GM12878 (cell line): Measurements from ENCODE around the gene TMEM18. TPM values are rescaled to one million over a fixed set of nuclear protein-coding genes. Genes with fewer than 3 reads are reported as not detected.

Source experiments
- ATAC-seq: fragments of 200-7000 bp; cut with Tn5 transposase; 3 replicates; pipeline ENCODE4 v1.9.1; 2020; ENCODE audit warnings: mild to moderate bottlenecking, moderate library complexity
- BruUV-seq: library from RNA; stranded (reverse); fragments of 400-500 nt; replicated peaks from 2 replicates; lab custom pipeline; 2021; lab: Mats Ljungman, UMichigan
- CTCF ChIA-PET: fragments of 300-600 bp; sonication (Branson Sonifier 250); formaldehyde crosslinking; extraction: SDS; loops from one replicate; lab custom pipeline; 2021; ENCODE audit warnings: inconsistent platforms; lab: Yijun Ruan, JAX
- POLR2A ChIA-PET: fragments of 350-600 bp; formaldehyde crosslinking; extraction: SDS; loops from one replicate; lab custom pipeline; 2021; ENCODE audit warnings: inconsistent platforms; lab: Charles Lee
- RAD21 ChIA-PET: fragments of 300-600 bp; sonication (Branson Sonifier 250); formaldehyde crosslinking; loops from one replicate; lab custom pipeline; 2023; ENCODE audit warnings: antibody characterized with exemption; ENCODE audit not compliant: unreplicated experiment; lab: Charles Lee
- SMC1A ChIA-PET: fragments of 300-600 bp; sonication (Branson Sonifier 250); formaldehyde crosslinking; loops from one replicate; lab custom pipeline; 2023; ENCODE audit not compliant: unreplicated experiment, uncharacterized antibody; lab: Charles Lee
- DNase-seq: peaks from one replicate; pipeline ENCODE4 v3.0.0-alpha.2; 2011; ENCODE audit warnings: low read depth, low spot score
- FAIRE-seq: peaks from 3 replicates; lab custom pipeline; 2011; peaks lifted over from hg19 to GRCh38; lab: Jason Lieb, UNC
- H2AFZ ChIP-seq: 2 replicates; pipeline ENCODE4 v1.6.0; 2011; ENCODE audit warnings: low read depth, low read length, control low read depth; ENCODE audit not compliant: control insufficient read depth
- H3K27ac ChIP-seq: 2 replicates; pipeline ENCODE4 v1.5.1; 2011; ENCODE audit warnings: control low read depth; ENCODE audit not compliant: control insufficient read depth, insufficient read depth
- H3K27me3 ChIP-seq, 2 experiments: replicated peaks in 1 of 2; 2 replicates each; pipeline versions ENCODE4 v1.6.0 to v1.6.1; 2011; ENCODE audit warnings: low read length in 1 of 2; ENCODE audit not compliant: control insufficient read depth in 2 of 2, insufficient read depth in 2 of 2
- H3K36me3 ChIP-seq, 2 experiments: 2 replicates each; pipeline ENCODE4 v1.5.1; 2011; ENCODE audit warnings: low read length in 1 of 2; ENCODE audit not compliant: control insufficient read depth in 2 of 2, insufficient read depth in 2 of 2
- H3K4me1 ChIP-seq: 2 replicates; pipeline ENCODE4 v1.6.1; 2011; ENCODE audit warnings: mild to moderate bottlenecking, low read length, moderate library complexity, mixed read lengths; ENCODE audit not compliant: control insufficient read depth, insufficient read depth
- H3K4me2 ChIP-seq: 2 replicates; pipeline ENCODE4 v1.6.0; 2011; ENCODE audit warnings: control low read depth; ENCODE audit not compliant: control insufficient read depth, insufficient read depth
- H3K4me3 ChIP-seq: fragments of 200-600 bp; sonication (generic); 2 replicates; pipeline ENCODE4 v1.5.1; 2016
- H3K79me2 ChIP-seq: 2 replicates; pipeline ENCODE4 v1.6.0; 2011; ENCODE audit warnings: low read length; ENCODE audit not compliant: control insufficient read depth, insufficient read depth
- H3K9ac ChIP-seq: 2 replicates; pipeline ENCODE4 v1.8.0; 2011; ENCODE audit warnings: low read length, control low read depth, mixed read lengths; ENCODE audit not compliant: control insufficient read depth, insufficient read depth
- H3K9me3 ChIP-seq: replicated peaks from 3 replicates; pipeline ENCODE4 v1.5.1; 2011; ENCODE audit warnings: mild to moderate bottlenecking, low read length; ENCODE audit not compliant: control insufficient read depth, insufficient read depth
- H4K20me1 ChIP-seq: 2 replicates; pipeline ENCODE4 v1.6.0; 2011; ENCODE audit not compliant: control insufficient read depth, insufficient read depth
- IRF4 ChIP-seq: IDR thresholded peaks from 2 replicates; pipeline ENCODE4 v1.6.1; 2011; ENCODE audit warnings: low read depth, low read length
- ZZZ3 ChIP-seq: IDR thresholded peaks from 2 replicates; pipeline ENCODE4 v1.6.1; 2011; ENCODE audit warnings: low read depth; ENCODE audit not compliant: control insufficient read depth, insufficient read length
- WGBS: methylation state at CpG from one replicate; pipeline ENCODE4 v1.1.6; 2016; ENCODE audit warnings: low lambda C conversion rate; ENCODE audit not compliant: insufficient replicate concordance, insufficient coverage; ENCODE audit errors: missing lambda C conversion rate; 5-methylcytosine and 5-hydroxymethylcytosine counted together
- in situ Hi-C: fragments of 300-500 bp; cut with MboI; formaldehyde crosslinking; loops from 9 replicates; pipeline ENCODE4 v1.14.3; 2018; ENCODE audit warnings: mixed read lengths
- intact Hi-C: fragments of 100-400 bp; cut with micrococcal nuclease; formaldehyde crosslinking; loops from one replicate; pipeline ENCODE4 v1.14.2; 2022; ENCODE audit not compliant: unreplicated experiment
- polyA plus RNA-seq, 11 experiments: library from polyadenylated mRNA; depleted of rRNA in 4 of 11; unstranded in 6 of 11; stranded (reverse) in 5 of 11; fragments of >200 nt; fragmentation: Nextera tagmentation in 4 of 11; fragmentation: Illumina TruSeq in 1 of 11; extraction: Ambion mirVana in 4 of 11; extraction: Trizol in 1 of 11; gene quantifications; 1 replicate in 1 of 11; 2 replicates in 10 of 11; pipeline versions ENCODE4 v1.2.1 to v1.2.3, GENCODE V29; 2011 to 2016; ENCODE audit warnings: inconsistent platforms in 2 of 11, missing spikeins in 2 of 11, low read depth in 1 of 11
- total RNA-seq, 4 experiments: library from RNA; depleted of rRNA in 3 of 4; stranded (reverse); fragments of >200 nt in 3 of 4; fragmentation: Illumina TruSeq in 1 of 4; extraction: Trizol in 1 of 4; gene quantifications; 2 replicates each; pipeline versions ENCODE4 v1.2.1 to v1.2.3, GENCODE V29; 2013 to 2021
- TF ChIP-seq, protein P1 (sequence below): fragments of 450-650 bp; formaldehyde crosslinking; IDR thresholded peaks from 2 replicates; pipeline ENCODE4 v1.4.0; 2020; ENCODE audit warnings: mild to moderate bottlenecking, moderate library complexity
- TF ChIP-seq, protein P2 (sequence below): fragments of 450-650 bp; IDR thresholded peaks from 2 replicates; pipeline ENCODE4 v1.6.1; 2017; ENCODE audit warnings: mild to moderate bottlenecking, moderate library complexity

The TMEM18 gene
- total and polyA plus RNA-seq, 10 of the 15 experiments (the other 5 are each of a cell fraction or from before 2014, with no cell fraction given) = 11.2 to 56.3 (median 26.0) TPM

DNA sequence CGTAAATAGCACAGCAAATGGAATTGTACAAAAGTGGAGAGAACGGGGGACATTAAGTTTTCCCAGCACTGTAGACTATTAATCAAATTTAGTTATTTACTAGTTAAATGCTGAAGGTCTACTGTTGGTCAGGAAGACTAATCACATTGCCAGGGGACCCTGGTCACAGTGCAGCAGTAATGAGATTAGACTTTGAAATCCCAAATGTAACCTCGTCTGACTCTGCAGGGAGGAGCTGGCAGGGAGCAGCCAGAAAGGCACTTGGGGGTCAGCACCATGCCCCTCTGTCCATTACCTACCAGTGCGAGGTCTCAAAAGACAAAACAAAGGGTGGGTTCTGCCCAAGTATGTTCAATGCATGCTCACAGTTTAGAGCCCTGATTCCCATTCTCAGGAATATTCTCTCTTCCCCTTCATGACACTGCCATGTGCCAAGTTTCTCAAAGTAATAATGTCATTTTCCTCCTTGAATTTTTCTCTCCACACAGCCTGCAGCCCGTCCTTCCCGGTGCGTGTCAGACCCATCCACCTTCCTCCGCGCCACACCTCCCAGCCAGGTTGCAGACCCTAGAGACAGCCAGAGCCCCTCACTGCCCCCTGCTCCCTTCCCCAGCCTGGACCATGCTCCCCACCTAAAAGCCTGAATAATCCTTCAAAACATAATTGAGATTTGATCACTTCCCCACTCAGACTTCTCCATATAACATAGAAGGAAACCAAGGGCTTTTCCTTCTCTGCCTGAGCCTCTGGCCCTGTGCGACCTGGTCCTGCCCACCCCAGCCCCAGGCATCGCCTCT lies 52.5 kb downstream of the TMEM18 start:
- FAIRE-seq = no peak
- no peaks in the 10 kb centered on the region for H3K27me3 ChIP-seq
- no peaks in the 10 kb centered on the region for H3K36me3 ChIP-seq
- no peaks in the 10 kb centered on the region for H4K20me1 ChIP-seq
- no TSS peak for BruUV-seq
- no peak overlapping the region for H3K9ac ChIP-seq
- H3K27ac ChIP-seq = no peak overlapping the region
- CTCF ChIA-PET = no interaction called here
- no peak overlapping the region for H3K4me2 ChIP-seq
- no peak for ATAC-seq
- TF ChIP-seq, protein P1, sequence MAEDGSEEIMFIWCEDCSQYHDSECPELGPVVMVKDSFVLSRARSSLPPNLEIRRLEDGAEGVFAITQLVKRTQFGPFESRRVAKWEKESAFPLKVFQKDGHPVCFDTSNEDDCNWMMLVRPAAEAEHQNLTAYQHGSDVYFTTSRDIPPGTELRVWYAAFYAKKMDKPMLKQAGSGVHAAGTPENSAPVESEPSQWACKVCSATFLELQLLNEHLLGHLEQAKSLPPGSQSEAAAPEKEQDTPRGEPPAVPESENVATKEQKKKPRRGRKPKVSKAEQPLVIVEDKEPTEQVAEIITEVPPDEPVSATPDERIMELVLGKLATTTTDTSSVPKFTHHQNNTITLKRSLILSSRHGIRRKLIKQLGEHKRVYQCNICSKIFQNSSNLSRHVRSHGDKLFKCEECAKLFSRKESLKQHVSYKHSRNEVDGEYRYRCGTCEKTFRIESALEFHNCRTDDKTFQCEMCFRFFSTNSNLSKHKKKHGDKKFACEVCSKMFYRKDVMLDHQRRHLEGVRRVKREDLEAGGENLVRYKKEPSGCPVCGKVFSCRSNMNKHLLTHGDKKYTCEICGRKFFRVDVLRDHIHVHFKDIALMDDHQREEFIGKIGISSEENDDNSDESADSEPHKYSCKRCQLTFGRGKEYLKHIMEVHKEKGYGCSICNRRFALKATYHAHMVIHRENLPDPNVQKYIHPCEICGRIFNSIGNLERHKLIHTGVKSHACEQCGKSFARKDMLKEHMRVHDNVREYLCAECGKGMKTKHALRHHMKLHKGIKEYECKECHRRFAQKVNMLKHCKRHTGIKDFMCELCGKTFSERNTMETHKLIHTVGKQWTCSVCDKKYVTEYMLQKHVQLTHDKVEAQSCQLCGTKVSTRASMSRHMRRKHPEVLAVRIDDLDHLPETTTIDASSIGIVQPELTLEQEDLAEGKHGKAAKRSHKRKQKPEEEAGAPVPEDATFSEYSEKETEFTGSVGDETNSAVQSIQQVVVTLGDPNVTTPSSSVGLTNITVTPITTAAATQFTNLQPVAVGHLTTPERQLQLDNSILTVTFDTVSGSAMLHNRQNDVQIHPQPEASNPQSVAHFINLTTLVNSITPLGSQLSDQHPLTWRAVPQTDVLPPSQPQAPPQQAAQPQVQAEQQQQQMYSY (CRISPR knock-in tag) = no peak
- TF ChIP-seq, protein P2, sequence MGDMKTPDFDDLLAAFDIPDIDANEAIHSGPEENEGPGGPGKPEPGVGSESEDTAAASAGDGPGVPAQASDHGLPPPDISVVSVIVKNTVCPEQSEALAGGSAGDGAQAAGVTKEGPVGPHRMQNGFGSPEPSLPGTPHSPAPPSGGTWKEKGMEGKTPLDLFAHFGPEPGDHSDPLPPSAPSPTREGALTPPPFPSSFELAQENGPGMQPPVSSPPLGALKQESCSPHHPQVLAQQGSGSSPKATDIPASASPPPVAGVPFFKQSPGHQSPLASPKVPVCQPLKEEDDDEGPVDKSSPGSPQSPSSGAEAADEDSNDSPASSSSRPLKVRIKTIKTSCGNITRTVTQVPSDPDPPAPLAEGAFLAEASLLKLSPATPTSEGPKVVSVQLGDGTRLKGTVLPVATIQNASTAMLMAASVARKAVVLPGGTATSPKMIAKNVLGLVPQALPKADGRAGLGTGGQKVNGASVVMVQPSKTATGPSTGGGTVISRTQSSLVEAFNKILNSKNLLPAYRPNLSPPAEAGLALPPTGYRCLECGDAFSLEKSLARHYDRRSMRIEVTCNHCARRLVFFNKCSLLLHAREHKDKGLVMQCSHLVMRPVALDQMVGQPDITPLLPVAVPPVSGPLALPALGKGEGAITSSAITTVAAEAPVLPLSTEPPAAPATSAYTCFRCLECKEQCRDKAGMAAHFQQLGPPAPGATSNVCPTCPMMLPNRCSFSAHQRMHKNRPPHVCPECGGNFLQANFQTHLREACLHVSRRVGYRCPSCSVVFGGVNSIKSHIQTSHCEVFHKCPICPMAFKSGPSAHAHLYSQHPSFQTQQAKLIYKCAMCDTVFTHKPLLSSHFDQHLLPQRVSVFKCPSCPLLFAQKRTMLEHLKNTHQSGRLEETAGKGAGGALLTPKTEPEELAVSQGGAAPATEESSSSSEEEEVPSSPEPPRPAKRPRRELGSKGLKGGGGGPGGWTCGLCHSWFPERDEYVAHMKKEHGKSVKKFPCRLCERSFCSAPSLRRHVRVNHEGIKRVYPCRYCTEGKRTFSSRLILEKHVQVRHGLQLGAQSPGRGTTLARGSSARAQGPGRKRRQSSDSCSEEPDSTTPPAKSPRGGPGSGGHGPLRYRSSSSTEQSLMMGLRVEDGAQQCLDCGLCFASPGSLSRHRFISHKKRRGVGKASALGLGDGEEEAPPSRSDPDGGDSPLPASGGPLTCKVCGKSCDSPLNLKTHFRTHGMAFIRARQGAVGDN = no peak
- no peak for TF ChIP-seq ZZZ3
- TF ChIP-seq IRF4 = no peak
- no peaks in the 10 kb centered on the region for H3K79me2 ChIP-seq
- no peak overlapping the region for H2AFZ ChIP-seq
- POLR2A ChIA-PET = no interaction called here
- SMC1A ChIA-PET = no interaction called here
- no peak overlapping the region for H3K4me3 ChIP-seq
- in situ Hi-C loops = no loop called here
- RAD21 ChIA-PET = no interaction called here
- 18% methylated on average over 11 of the region's 11 CpGs for WGBS
- no peak for DNase-seq
- H3K4me1 ChIP-seq = no peaks in the 10 kb centered on the region
- no peaks in the 10 kb centered on the region for H3K9me3 ChIP-seq
- intact Hi-C loops = no loop called here
